Testis (tissue), 2 donors: ENCODE results near the gene SYT1.

ENCODE experiments used
- POLR2A ChIP-seq: fragments of 450-650 bp; IDR thresholded peaks from one replicate; pipeline ENCODE4 v1.6.1; 2017; ENCODE audit warnings: antibody characterized with exemption, mild to moderate bottlenecking, moderate library complexity
- TF ChIP-seq, protein P1 (sequence below), 3 experiments: fragments of 450-650 bp in 2 of 3; fragments of 200-600 bp in 1 of 3; sonication (generic) in 1 of 3; IDR thresholded peaks; one replicate each; pipeline ENCODE4 v1.5.1; 2016 to 2019; ENCODE audit warnings: antibody characterized with exemption in 3 of 3, mild to moderate bottlenecking in 2 of 3, moderate library complexity in 1 of 3

DNA sequence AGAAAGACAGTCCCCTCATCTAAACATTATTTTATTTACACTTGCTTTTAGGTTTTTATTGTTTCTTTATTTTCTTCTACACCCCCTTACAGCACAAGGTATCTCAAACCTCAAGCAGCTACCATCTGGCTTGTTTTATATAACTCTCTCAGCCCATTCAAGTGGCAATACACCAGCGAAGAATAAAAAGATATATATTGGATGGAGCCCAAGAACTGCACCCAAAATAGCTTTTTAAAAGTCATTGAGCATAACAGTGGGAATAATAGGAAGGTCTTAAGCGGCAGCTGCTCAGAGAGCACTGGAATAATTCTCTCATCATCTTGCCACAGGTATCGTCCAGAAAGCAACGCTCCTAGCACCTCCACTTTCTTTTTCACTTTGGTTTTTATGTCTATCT, 322.5 kb downstream of the SYT1 start:
- TF ChIP-seq POLR2A = no peak
- TF ChIP-seq, protein P1, sequence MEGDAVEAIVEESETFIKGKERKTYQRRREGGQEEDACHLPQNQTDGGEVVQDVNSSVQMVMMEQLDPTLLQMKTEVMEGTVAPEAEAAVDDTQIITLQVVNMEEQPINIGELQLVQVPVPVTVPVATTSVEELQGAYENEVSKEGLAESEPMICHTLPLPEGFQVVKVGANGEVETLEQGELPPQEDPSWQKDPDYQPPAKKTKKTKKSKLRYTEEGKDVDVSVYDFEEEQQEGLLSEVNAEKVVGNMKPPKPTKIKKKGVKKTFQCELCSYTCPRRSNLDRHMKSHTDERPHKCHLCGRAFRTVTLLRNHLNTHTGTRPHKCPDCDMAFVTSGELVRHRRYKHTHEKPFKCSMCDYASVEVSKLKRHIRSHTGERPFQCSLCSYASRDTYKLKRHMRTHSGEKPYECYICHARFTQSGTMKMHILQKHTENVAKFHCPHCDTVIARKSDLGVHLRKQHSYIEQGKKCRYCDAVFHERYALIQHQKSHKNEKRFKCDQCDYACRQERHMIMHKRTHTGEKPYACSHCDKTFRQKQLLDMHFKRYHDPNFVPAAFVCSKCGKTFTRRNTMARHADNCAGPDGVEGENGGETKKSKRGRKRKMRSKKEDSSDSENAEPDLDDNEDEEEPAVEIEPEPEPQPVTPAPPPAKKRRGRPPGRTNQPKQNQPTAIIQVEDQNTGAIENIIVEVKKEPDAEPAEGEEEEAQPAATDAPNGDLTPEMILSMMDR (IDR thresholded peaks at IDR 0.05) = no peak
